ENCODE measurements around the gene METTL5.

METTL5 gene

GRCh38 chr2:169782513-169782912, 42.2 kb downstream of the METTL5 start:
- no peaks in the 10 kb centered on the region for H3K27me3 ChIP-seq (replicated peaks; ENCODE audit: insufficient read depth, low read length)
- H3K9me3 ChIP-seq (replicated peaks; ENCODE audit: insufficient read depth, low read length): no peaks in the 10 kb centered on the region
- no peak for DNase-seq
- H3K27ac ChIP-seq (ENCODE audit: low read length): no peak overlapping the region
- no peak overlapping the region for H2AFZ ChIP-seq (ENCODE audit: low read length)
- H3K9me2 ChIP-seq (replicated peaks; ENCODE audit: insufficient read depth, low read length): no peaks in the 10 kb centered on the region
- no peaks in the 10 kb centered on the region for H3K36me3 ChIP-seq (replicated peaks; ENCODE audit: insufficient read depth, low read length)
- no peak for TF ChIP-seq EZH2phosphoT487 (IDR thresholded peaks at IDR 0.05; ENCODE audit: low read length)
- no peak for TF ChIP-seq CTCF (IDR thresholded peaks at IDR 0.05; ENCODE audit: low read length)
- TF ChIP-seq EZH2 (optimal IDR thresholded peaks at IDR 0.05; ENCODE audit: low read depth, low read length): no peak
- H3K79me2 ChIP-seq (ENCODE audit: low read length): no peaks in the 10 kb centered on the region
- H4K20me1 ChIP-seq (ENCODE audit: insufficient read depth, low read length): no peaks in the 10 kb centered on the region
- no peak overlapping the region for H3K4me3 ChIP-seq (ENCODE audit: low read length)
- no peak overlapping the region for H3K4me2 ChIP-seq (ENCODE audit: low read depth, low read length)
- H3K9ac ChIP-seq (ENCODE audit: low read length): no peak overlapping the region
- no peaks in the 10 kb centered on the region for H3K4me1 ChIP-seq (ENCODE audit: low read length)
- H3F3A ChIP-seq (ENCODE audit: insufficient read depth, low read length): no peaks in the 10 kb centered on the region

DNA sequence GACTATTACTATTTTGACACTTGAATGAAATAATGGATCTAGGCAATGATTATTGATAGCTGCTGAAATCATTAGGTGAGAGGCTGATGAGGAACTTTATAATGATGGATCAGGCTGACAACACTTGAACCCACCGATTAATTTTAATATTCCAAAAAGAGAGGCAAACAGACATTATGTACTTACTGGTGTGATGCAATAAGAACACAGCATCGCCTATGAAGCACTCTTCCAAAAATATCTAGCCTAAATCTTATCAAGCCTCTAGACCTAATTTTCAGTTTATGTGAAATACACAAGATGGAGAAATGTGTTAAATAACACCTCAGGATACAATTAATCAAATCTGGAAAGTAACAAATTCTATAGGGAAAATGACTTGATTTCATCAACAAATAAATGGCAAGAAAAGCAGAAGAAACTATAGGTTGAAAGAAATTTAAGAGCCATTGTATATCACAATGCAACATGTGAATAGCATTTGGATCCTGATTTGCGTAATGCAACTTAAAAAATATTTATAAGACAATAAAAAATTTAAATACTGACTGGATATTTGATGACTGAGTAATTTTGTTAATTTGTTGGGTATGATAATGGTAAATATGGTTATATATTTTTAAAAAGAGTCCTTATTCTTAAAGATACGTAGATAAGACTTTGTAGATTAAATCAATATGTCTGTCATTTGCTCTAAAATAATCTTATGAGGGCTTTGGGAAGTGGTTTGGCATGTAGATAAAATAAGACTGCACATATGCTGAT, 43.3 kb downstream of the METTL5 start:
- Histone ChIP-seq H3K4me1 (ENCODE audit: low read length) (no peaks in the 10 kb centered on the region), H4K20me1 (ENCODE audit: insufficient read depth, low read length) (no peaks in the 10 kb centered on the region), H3K79me2 (ENCODE audit: low read length) (no peaks in the 10 kb centered on the region), H3K4me2 (ENCODE audit: low read depth, low read length) (no peak overlapping the region), H3K27me3 (replicated peaks; ENCODE audit: insufficient read depth, low read length) (no peaks in the 10 kb centered on the region), H3K9me2 (replicated peaks; ENCODE audit: insufficient read depth, low read length) (no peaks in the 10 kb centered on the region), H2AFZ (ENCODE audit: low read length) (no peak overlapping the region), H3K9ac (ENCODE audit: low read length) (no peak overlapping the region), H3K9me3 (replicated peaks; ENCODE audit: insufficient read depth, low read length) (no peaks in the 10 kb centered on the region), H3F3A (ENCODE audit: insufficient read depth, low read length) (no peaks in the 10 kb centered on the region), H3K36me3 (replicated peaks; ENCODE audit: insufficient read depth, low read length) (no peaks in the 10 kb centered on the region), H3K27ac (ENCODE audit: low read length) (no peak overlapping the region), H3K4me3 (ENCODE audit: low read length) (no peak overlapping the region)
- no peak for TF ChIP-seq EZH2 (optimal IDR thresholded peaks at IDR 0.05; ENCODE audit: low read depth, low read length)
- TF ChIP-seq CTCF (IDR thresholded peaks at IDR 0.05; ENCODE audit: low read length): no peak
- TF ChIP-seq EZH2phosphoT487 (IDR thresholded peaks at IDR 0.05; ENCODE audit: low read length): no peak
- DNase-seq: no peak

- no peak for TF ChIP-seq EZH2 (optimal IDR thresholded peaks at IDR 0.05; ENCODE audit: low read depth, low read length)
- TF ChIP-seq CTCF (IDR thresholded peaks at IDR 0.05; ENCODE audit: low read length): no peak
- no peak for TF ChIP-seq EZH2phosphoT487 (IDR thresholded peaks at IDR 0.05; ENCODE audit: low read length)
These were observed 46.3 kb downstream of the METTL5 start for GRCh38 chr2:169778446-169778845.

More at GRCh38 chr2:169778446-169778845, 46.3 kb downstream of the METTL5 start:
- DNase-seq: no peak
- no peaks in the 10 kb centered on the region for H3K79me2 ChIP-seq (ENCODE audit: low read length)
- no peaks in the 10 kb centered on the region for H3K36me3 ChIP-seq (replicated peaks; ENCODE audit: insufficient read depth, low read length)
- no peaks in the 10 kb centered on the region for H3K9me2 ChIP-seq (replicated peaks; ENCODE audit: insufficient read depth, low read length)
- no peaks in the 10 kb centered on the region for H3K4me1 ChIP-seq (ENCODE audit: low read length)
- H3K27me3 ChIP-seq (replicated peaks; ENCODE audit: insufficient read depth, low read length): no peaks in the 10 kb centered on the region
- H3K4me3 ChIP-seq (ENCODE audit: low read length): no peak overlapping the region
- H4K20me1 ChIP-seq (ENCODE audit: insufficient read depth, low read length): no peaks in the 10 kb centered on the region
- no peak overlapping the region for H3K4me2 ChIP-seq (ENCODE audit: low read depth, low read length)
- no peak overlapping the region for H3K27ac ChIP-seq (ENCODE audit: low read length)
- H2AFZ ChIP-seq (ENCODE audit: low read length): no peak overlapping the region
- H3F3A ChIP-seq (ENCODE audit: insufficient read depth, low read length): no peaks in the 10 kb centered on the region
- no peaks in the 10 kb centered on the region for H3K9me3 ChIP-seq (replicated peaks; ENCODE audit: insufficient read depth, low read length)
- no peak overlapping the region for H3K9ac ChIP-seq (ENCODE audit: low read length)
